T-helper 2 cell treated with Interferon-gamma antibody and Interleukin-4, amounts not matched to agents 5 μg/mL and 100 μg/mL, for 36 hours (primary cell): ENCODE results near the gene TMTC3.

Source experiments
- DNase-seq: peaks from one replicate; pipeline ENCODE4 v3.0.0; 2021; ENCODE audit warnings: low spot score
- H3K27ac Mint-ChIP-seq: one replicate; pipeline ENCODE4 v1.8.0; 2021; ENCODE audit warnings: mild to moderate bottlenecking, mixed read lengths
- H3K27me3 Mint-ChIP-seq: one replicate; pipeline ENCODE4 v1.8.0; 2021; ENCODE audit warnings: low read depth, mixed read lengths
- H3K36me3 Mint-ChIP-seq: one replicate; pipeline ENCODE4 v1.8.0; 2021; ENCODE audit warnings: low read depth, mixed read lengths
- H3K4me1 Mint-ChIP-seq: one replicate; pipeline ENCODE4 v1.8.0; 2021; ENCODE audit warnings: low read depth, mixed read lengths
- H3K4me3 Mint-ChIP-seq: one replicate; pipeline ENCODE4 v1.8.0; 2022; ENCODE audit warnings: mild to moderate bottlenecking, moderate library complexity, mixed read lengths
- H3K9me3 Mint-ChIP-seq: one replicate; pipeline ENCODE4 v1.8.0; 2021; ENCODE audit warnings: mixed read lengths

TMTC3 gene

GRCh38 chr12:88219861-88220260 lies 77.8 kb downstream of the TMTC3 start:
- no peak for DNase-seq
- peaks cover 50% of the 10 kb centered on the region for H3K9me3 Mint-ChIP-seq
- H3K27ac Mint-ChIP-seq = no peak overlapping the region
- no peak overlapping the region for H3K4me3 Mint-ChIP-seq
- H3K4me1 Mint-ChIP-seq = no peaks in the 10 kb centered on the region
- H3K27me3 Mint-ChIP-seq = no peaks in the 10 kb centered on the region
- H3K36me3 Mint-ChIP-seq = peaks cover 2% of the 10 kb centered on the region

- Mint-ChIP-seq H3K9me3 (peaks cover 55% of the 10 kb centered on the region), H3K36me3 (peaks cover 2% of the 10 kb centered on the region), H3K27ac (no peak overlapping the region), H3K27me3 (no peaks in the 10 kb centered on the region), H3K4me3 (no peak overlapping the region), H3K4me1 (peaks cover 4% of the 10 kb centered on the region)
- no peak for DNase-seq
These were observed 81.4 kb downstream of the TMTC3 start for GRCh38 chr12:88223519-88223918.

GRCh38 chr12:88225776-88226175 lies 83.7 kb downstream of the TMTC3 start:
- no peak for DNase-seq
- H3K27me3 Mint-ChIP-seq = no peaks in the 10 kb centered on the region
- H3K27ac Mint-ChIP-seq = no peak overlapping the region
- peaks cover 4% of the 10 kb centered on the region for H3K4me1 Mint-ChIP-seq
- H3K36me3 Mint-ChIP-seq = peaks cover 2% of the 10 kb centered on the region
- H3K9me3 Mint-ChIP-seq = peaks cover 42% of the 10 kb centered on the region
- no peak overlapping the region for H3K4me3 Mint-ChIP-seq

GRCh38 chr12:88227263-88227662 lies 85.2 kb downstream of the TMTC3 start:
- no peak for DNase-seq
- Mint-ChIP-seq H3K4me3 (no peak overlapping the region), H3K27ac (peak overlapping the region; percentile 62), H3K27me3 (no peaks in the 10 kb centered on the region), H3K36me3 (peaks cover 2% of the 10 kb centered on the region), H3K9me3 (peaks cover 29% of the 10 kb centered on the region), H3K4me1 (peaks cover 4% of the 10 kb centered on the region)

- Mint-ChIP-seq H3K36me3 (peaks cover 2% of the 10 kb centered on the region), H3K27me3 (no peaks in the 10 kb centered on the region), H3K9me3 (peaks cover 29% of the 10 kb centered on the region), H3K4me1 (peaks cover 4% of the 10 kb centered on the region), H3K4me3 (no peak overlapping the region), H3K27ac (no peak overlapping the region)
- no peak for DNase-seq
These were observed 85.8 kb downstream of the TMTC3 start for GRCh38 chr12:88227871-88228270.

GRCh38 chr12:88228720-88229119 lies 86.6 kb downstream of the TMTC3 start:
- peaks cover 29% of the 10 kb centered on the region for H3K9me3 Mint-ChIP-seq
- no peak overlapping the region for H3K27ac Mint-ChIP-seq
- no peaks in the 10 kb centered on the region for H3K27me3 Mint-ChIP-seq
- no peak for DNase-seq
- H3K4me3 Mint-ChIP-seq = no peak overlapping the region
- H3K36me3 Mint-ChIP-seq = peaks cover 2% of the 10 kb centered on the region
- H3K4me1 Mint-ChIP-seq = peaks cover 4% of the 10 kb centered on the region

GRCh38 chr12:88230271-88230670 lies 88.2 kb downstream of the TMTC3 start:
- Mint-ChIP-seq H3K27ac (no peak overlapping the region), H3K4me1 (peaks cover 4% of the 10 kb centered on the region), H3K9me3 (peaks cover 25% of the 10 kb centered on the region), H3K36me3 (peaks cover 2% of the 10 kb centered on the region), H3K27me3 (no peaks in the 10 kb centered on the region), H3K4me3 (no peak overlapping the region)
- no peak for DNase-seq

- no peaks in the 10 kb centered on the region for H3K36me3 Mint-ChIP-seq
- H3K4me3 Mint-ChIP-seq = no peak overlapping the region
- H3K27ac Mint-ChIP-seq = no peak overlapping the region
- H3K27me3 Mint-ChIP-seq = no peaks in the 10 kb centered on the region
- DNase-seq = peak; percentile 36
- peaks cover 10% of the 10 kb centered on the region for H3K4me1 Mint-ChIP-seq
- H3K9me3 Mint-ChIP-seq = peaks cover 5% of the 10 kb centered on the region
These were observed 93.2 kb downstream of the TMTC3 start for GRCh38 chr12:88235183-88235833.

GRCh38 chr12:88237954-88238353 lies 95.8 kb downstream of the TMTC3 start:
- no peaks in the 10 kb centered on the region for H3K36me3 Mint-ChIP-seq
- H3K4me3 Mint-ChIP-seq = no peak overlapping the region
- H3K27ac Mint-ChIP-seq = no peak overlapping the region
- DNase-seq = peak; percentile 19
- H3K27me3 Mint-ChIP-seq = no peaks in the 10 kb centered on the region
- peaks cover 5% of the 10 kb centered on the region for H3K9me3 Mint-ChIP-seq
- peaks cover 12% of the 10 kb centered on the region for H3K4me1 Mint-ChIP-seq

GRCh38 chr12:88238406-88238805 lies 96.3 kb downstream of the TMTC3 start:
- peaks cover 15% of the 10 kb centered on the region for H3K4me1 Mint-ChIP-seq
- no peak overlapping the region for H3K27ac Mint-ChIP-seq

GRCh38 chr12:88241862-88242570 lies 99.9 kb downstream of the TMTC3 start:
- DNase-seq = peak; percentile 63
- Mint-ChIP-seq H3K9me3 (peaks cover 5% of the 10 kb centered on the region), H3K27ac (peak overlapping the region; percentile 60), H3K4me1 (peaks cover 15% of the 10 kb centered on the region), H3K27me3 (no peaks in the 10 kb centered on the region), H3K4me3 (no peak overlapping the region), H3K36me3 (no peaks in the 10 kb centered on the region)

More at GRCh38 chr12:88238406-88238805, 96.3 kb downstream of the TMTC3 start:
- H3K4me3 Mint-ChIP-seq = no peak overlapping the region
- peaks cover 5% of the 10 kb centered on the region for H3K9me3 Mint-ChIP-seq
- H3K27me3 Mint-ChIP-seq = no peaks in the 10 kb centered on the region
- H3K36me3 Mint-ChIP-seq = no peaks in the 10 kb centered on the region
- DNase-seq = no peak

- DNase-seq = peak; percentile 19
- peaks cover 5% of the 10 kb centered on the region for H3K9me3 Mint-ChIP-seq
- H3K36me3 Mint-ChIP-seq = no peaks in the 10 kb centered on the region
- peaks cover 13% of the 10 kb centered on the region for H3K4me1 Mint-ChIP-seq
- H3K4me3 Mint-ChIP-seq = no peak overlapping the region
- no peaks in the 10 kb centered on the region for H3K27me3 Mint-ChIP-seq
- H3K27ac Mint-ChIP-seq = peak overlapping the region; percentile 60
These were observed 100.4 kb downstream of the TMTC3 start for GRCh38 chr12:88242571-88242925.

GRCh38 chr12:88242939-88243338 lies 100.8 kb downstream of the TMTC3 start:
- peak overlapping the region; percentile 67 for H3K27ac Mint-ChIP-seq

GRCh38 chr12:88243982-88244381 lies 101.9 kb downstream of the TMTC3 start:
- Mint-ChIP-seq H3K4me1 (peaks cover 4% of the 10 kb centered on the region), H3K9me3 (peaks cover 5% of the 10 kb centered on the region), H3K4me3 (no peak overlapping the region), H3K36me3 (no peaks in the 10 kb centered on the region), H3K27ac (no peak overlapping the region), H3K27me3 (no peaks in the 10 kb centered on the region)
- no peak for DNase-seq

More at GRCh38 chr12:88242939-88243338, 100.8 kb downstream of the TMTC3 start:
- H3K27me3 Mint-ChIP-seq = no peaks in the 10 kb centered on the region
- H3K36me3 Mint-ChIP-seq = no peaks in the 10 kb centered on the region
- H3K4me1 Mint-ChIP-seq = peaks cover 11% of the 10 kb centered on the region
- no peak for DNase-seq
- peak overlapping the region; percentile 43 for H3K4me3 Mint-ChIP-seq
- H3K9me3 Mint-ChIP-seq = peaks cover 5% of the 10 kb centered on the region
